GM12878 (cell line): ENCODE data around the gene HBA2. TPM values are rescaled to one million over a fixed set of nuclear protein-coding genes. Genes with fewer than 3 reads are reported as not detected.
"Not testable (repeated sequence)": the region's sequence is repeated elsewhere in the genome, so short reads cannot be mapped to it uniquely, and the experiment has no call there.

Experiments
- ATAC-seq: fragments of 200-7000 bp; cut with Tn5 transposase; 3 replicates; pipeline ENCODE4 v1.9.1; 2020; ENCODE audit warnings: mild to moderate bottlenecking, moderate library complexity
- BruUV-seq: library from RNA; stranded (reverse); fragments of 400-500 nt; replicated peaks from 2 replicates; lab custom pipeline; 2021; lab: Mats Ljungman, UMichigan
- CTCF ChIA-PET: fragments of 300-600 bp; sonication (Branson Sonifier 250); formaldehyde crosslinking; extraction: SDS; loops from one replicate; lab custom pipeline; 2021; ENCODE audit warnings: inconsistent platforms; lab: Yijun Ruan, JAX
- POLR2A ChIA-PET: fragments of 350-600 bp; formaldehyde crosslinking; extraction: SDS; loops from one replicate; lab custom pipeline; 2021; ENCODE audit warnings: inconsistent platforms; lab: Charles Lee
- RAD21 ChIA-PET: fragments of 300-600 bp; sonication (Branson Sonifier 250); formaldehyde crosslinking; loops from one replicate; lab custom pipeline; 2023; ENCODE audit warnings: antibody characterized with exemption; ENCODE audit not compliant: unreplicated experiment; lab: Charles Lee
- SMC1A ChIA-PET: fragments of 300-600 bp; sonication (Branson Sonifier 250); formaldehyde crosslinking; loops from one replicate; lab custom pipeline; 2023; ENCODE audit not compliant: unreplicated experiment, uncharacterized antibody; lab: Charles Lee
- DNase-seq: peaks from one replicate; pipeline ENCODE4 v3.0.0-alpha.2; 2011; ENCODE audit warnings: low read depth, low spot score
- FAIRE-seq: peaks from 3 replicates; lab custom pipeline; 2011; peaks lifted over from hg19 to GRCh38; lab: Jason Lieb, UNC
- H2AFZ ChIP-seq: 2 replicates; pipeline ENCODE4 v1.6.0; 2011; ENCODE audit warnings: low read depth, low read length, control low read depth; ENCODE audit not compliant: control insufficient read depth
- H3K27ac ChIP-seq: 2 replicates; pipeline ENCODE4 v1.5.1; 2011; ENCODE audit warnings: control low read depth; ENCODE audit not compliant: control insufficient read depth, insufficient read depth
- H3K27me3 ChIP-seq, 2 experiments: replicated peaks in 1 of 2; 2 replicates each; pipeline versions ENCODE4 v1.6.0 to v1.6.1; 2011; ENCODE audit warnings: low read length in 1 of 2; ENCODE audit not compliant: control insufficient read depth in 2 of 2, insufficient read depth in 2 of 2
- H3K36me3 ChIP-seq, 2 experiments: 2 replicates each; pipeline ENCODE4 v1.5.1; 2011; ENCODE audit warnings: low read length in 1 of 2; ENCODE audit not compliant: control insufficient read depth in 2 of 2, insufficient read depth in 2 of 2
- H3K4me1 ChIP-seq: 2 replicates; pipeline ENCODE4 v1.6.1; 2011; ENCODE audit warnings: mild to moderate bottlenecking, low read length, moderate library complexity, mixed read lengths; ENCODE audit not compliant: control insufficient read depth, insufficient read depth
- H3K4me2 ChIP-seq: 2 replicates; pipeline ENCODE4 v1.6.0; 2011; ENCODE audit warnings: control low read depth; ENCODE audit not compliant: control insufficient read depth, insufficient read depth
- H3K4me3 ChIP-seq: fragments of 200-600 bp; sonication (generic); 2 replicates; pipeline ENCODE4 v1.5.1; 2016
- H3K79me2 ChIP-seq: 2 replicates; pipeline ENCODE4 v1.6.0; 2011; ENCODE audit warnings: low read length; ENCODE audit not compliant: control insufficient read depth, insufficient read depth
- H3K9ac ChIP-seq: 2 replicates; pipeline ENCODE4 v1.8.0; 2011; ENCODE audit warnings: low read length, control low read depth, mixed read lengths; ENCODE audit not compliant: control insufficient read depth, insufficient read depth
- H3K9me3 ChIP-seq: replicated peaks from 3 replicates; pipeline ENCODE4 v1.5.1; 2011; ENCODE audit warnings: mild to moderate bottlenecking, low read length; ENCODE audit not compliant: control insufficient read depth, insufficient read depth
- H4K20me1 ChIP-seq: 2 replicates; pipeline ENCODE4 v1.6.0; 2011; ENCODE audit not compliant: control insufficient read depth, insufficient read depth
- CBX3 ChIP-seq: fragments of 200-600 bp; sonication (generic); IDR thresholded peaks from 2 replicates; pipeline ENCODE4 v1.6.1; 2016; ENCODE audit warnings: low read depth, borderline replicate concordance
- EP300 ChIP-seq, 2 experiments: fragments of 150-350 bp in 1 of 2; IDR thresholded peaks; 2 replicates each; pipeline ENCODE4 v1.6.1; 2011 to 2012; ENCODE audit warnings: low read depth in 2 of 2, low read length in 2 of 2, borderline replicate concordance in 1 of 2, improper control_type of control experiment in 1 of 2, inconsistent platforms in 1 of 2; ENCODE audit not compliant: control insufficient read depth in 1 of 2
- KLF5 ChIP-seq: fragments of 450-650 bp; IDR thresholded peaks from 2 replicates; pipeline ENCODE4 v1.6.1; 2014; ENCODE audit warnings: mild to moderate bottlenecking; ENCODE audit not compliant: partially characterized antibody
- POLR2A ChIP-seq: IDR thresholded peaks from 2 replicates; pipeline ENCODE4 v1.6.1; 2011; ENCODE audit warnings: low read depth, mild to moderate bottlenecking, low read length
- REST ChIP-seq: IDR thresholded peaks from 2 replicates; pipeline ENCODE4 v1.6.1; 2012; ENCODE audit warnings: mild to moderate bottlenecking, low read depth, low read length
- RUNX3 ChIP-seq: IDR thresholded peaks from 2 replicates; pipeline ENCODE4 v1.6.1; 2012; ENCODE audit warnings: low read length, inconsistent platforms
- ZNF687 ChIP-seq: fragments of 450-650 bp; IDR thresholded peaks from 2 replicates; pipeline ENCODE4 v1.6.1; 2017; ENCODE audit warnings: mild to moderate bottlenecking, moderate library complexity
- WGBS: methylation state at CpG from one replicate; pipeline ENCODE4 v1.1.6; 2016; ENCODE audit warnings: low lambda C conversion rate; ENCODE audit not compliant: insufficient replicate concordance, insufficient coverage; ENCODE audit errors: missing lambda C conversion rate; 5-methylcytosine and 5-hydroxymethylcytosine counted together
- in situ Hi-C: fragments of 300-500 bp; cut with MboI; formaldehyde crosslinking; loops from 9 replicates; pipeline ENCODE4 v1.14.3; 2018; ENCODE audit warnings: mixed read lengths
- intact Hi-C: fragments of 100-400 bp; cut with micrococcal nuclease; formaldehyde crosslinking; loops from one replicate; pipeline ENCODE4 v1.14.2; 2022; ENCODE audit not compliant: unreplicated experiment
- polyA plus RNA-seq, 11 experiments: library from polyadenylated mRNA; depleted of rRNA in 4 of 11; unstranded in 6 of 11; stranded (reverse) in 5 of 11; fragments of >200 nt; fragmentation: Nextera tagmentation in 4 of 11; fragmentation: Illumina TruSeq in 1 of 11; extraction: Ambion mirVana in 4 of 11; extraction: Trizol in 1 of 11; gene quantifications; 1 replicate in 1 of 11; 2 replicates in 10 of 11; pipeline versions ENCODE4 v1.2.1 to v1.2.3, GENCODE V29; 2011 to 2016; ENCODE audit warnings: inconsistent platforms in 2 of 11, missing spikeins in 2 of 11, low read depth in 1 of 11
- total RNA-seq, 4 experiments: library from RNA; depleted of rRNA in 3 of 4; stranded (reverse); fragments of >200 nt in 3 of 4; fragmentation: Illumina TruSeq in 1 of 4; extraction: Trizol in 1 of 4; gene quantifications; 2 replicates each; pipeline versions ENCODE4 v1.2.1 to v1.2.3, GENCODE V29; 2013 to 2021

Gene HBA2
- total and polyA plus RNA-seq, 10 of the 15 experiments (the other 5 are each of a cell fraction or from before 2014, with no cell fraction given): 0.30 to 0.96 (median 0.92) TPM; not detected in 7

- POLR2A ChIA-PET, H3K27ac ChIP-seq, H2AFZ ChIP-seq, H3K4me3 ChIP-seq, DNase-seq, ATAC-seq, H3K27me3 ChIP-seq, H3K4me2 ChIP-seq, H3K9ac ChIP-seq, FAIRE-seq, BruUV-seq, RAD21 ChIA-PET, H4K20me1 ChIP-seq, H3K9me3 ChIP-seq, in situ Hi-C loops, H3K79me2 ChIP-seq, intact Hi-C loops, H3K4me1 ChIP-seq: not testable (repeated sequence)
- TF ChIP-seq POLR2A: 0 out of 2 replicates have a peak, but pooled peaks have one; percentile 42
- CTCF ChIA-PET: interaction anchor here (1.0 kb wide), 1 partner anchor 105 kb away, joined by 3 read pairs; no protein-coding TSS in a partner anchor
- SMC1A ChIA-PET: interaction anchor here (0.5 to 0.7 kb wide), 2 partner anchors 29 to 85 kb away, joined by 3 read pairs; no protein-coding TSS in a partner anchor
- WGBS: 91% methylated on average over 14 of the region's 14 CpGs
- H3K36me3 ChIP-seq: peaks cover 16 to 21% of the 10 kb centered on the region in 2 experiments; a peak in 3 of 4 replicates
These were observed 39.0 kb downstream of the HBA2 start for GRCh38 chr16:211631-212180.

- no TSS peak for BruUV-seq
- no peak for FAIRE-seq
- POLR2A ChIA-PET: interaction anchor here (0.9 kb wide), 1 partner anchor 13 kb away, joined by 4 read pairs; no protein-coding TSS in a partner anchor
- H3K4me2 ChIP-seq: no peak overlapping the region
- H3K4me3 ChIP-seq: no peak overlapping the region
- H3K27ac ChIP-seq: no peak overlapping the region
- H3K9ac ChIP-seq: no peak overlapping the region
- ATAC-seq: no peak
- RAD21 ChIA-PET: no interaction called here
- H3K9me3 ChIP-seq: no peaks in the 10 kb centered on the region
- H3K36me3 ChIP-seq: peaks cover 13 to 26% of the 10 kb centered on the region in 2 experiments; a peak in 3 of 4 replicates
- H2AFZ ChIP-seq: no peak overlapping the region
- CTCF ChIA-PET: interaction anchor here (1.0 kb wide), 1 partner anchor 106 kb away, joined by 3 read pairs; no protein-coding TSS in a partner anchor
- H4K20me1 ChIP-seq: no peaks in the 10 kb centered on the region; the same call in 1 of the 2 replicates
- intact Hi-C loops: no loop called here
- SMC1A ChIA-PET: no interaction called here
- H3K79me2 ChIP-seq: no peaks in the 10 kb centered on the region; the same call in 1 of the 2 replicates
- H3K27me3 ChIP-seq: no peaks in the 10 kb centered on the region
- WGBS: 100% methylated on average over 3 of the region's 3 CpGs
- no peak for DNase-seq
- in situ Hi-C loops: no loop called here
- H3K4me1 ChIP-seq: no peaks in the 10 kb centered on the region
- TF ChIP-seq EP300 (IDR thresholded peaks at IDR 0.05; ENCODE audit: borderline replicate concordance in 1 of 2, control insufficient read depth in 1 of 2, low read depth in 2 of 2, low read length in 2 of 2) (no peak), CBX3 (no peak), ZNF687 (no peak), KLF5 (no peak), REST (no peak), RUNX3 (no peak)
These were observed 40.3 kb downstream of the HBA2 start for GRCh38 chr16:212999-213398.
